ENCODE measurements around the gene TBL1X. TPM values are rescaled to one million over a fixed set of nuclear protein-coding genes. Genes with fewer than 3 reads are reported as not detected.
A peak's percentile ranks its signal among the peaks of the same experiment; 100 is the strongest.

Gene TBL1X
- total RNA-seq, 1 donor from 2014 or later: 20.0 TPM

DNA sequence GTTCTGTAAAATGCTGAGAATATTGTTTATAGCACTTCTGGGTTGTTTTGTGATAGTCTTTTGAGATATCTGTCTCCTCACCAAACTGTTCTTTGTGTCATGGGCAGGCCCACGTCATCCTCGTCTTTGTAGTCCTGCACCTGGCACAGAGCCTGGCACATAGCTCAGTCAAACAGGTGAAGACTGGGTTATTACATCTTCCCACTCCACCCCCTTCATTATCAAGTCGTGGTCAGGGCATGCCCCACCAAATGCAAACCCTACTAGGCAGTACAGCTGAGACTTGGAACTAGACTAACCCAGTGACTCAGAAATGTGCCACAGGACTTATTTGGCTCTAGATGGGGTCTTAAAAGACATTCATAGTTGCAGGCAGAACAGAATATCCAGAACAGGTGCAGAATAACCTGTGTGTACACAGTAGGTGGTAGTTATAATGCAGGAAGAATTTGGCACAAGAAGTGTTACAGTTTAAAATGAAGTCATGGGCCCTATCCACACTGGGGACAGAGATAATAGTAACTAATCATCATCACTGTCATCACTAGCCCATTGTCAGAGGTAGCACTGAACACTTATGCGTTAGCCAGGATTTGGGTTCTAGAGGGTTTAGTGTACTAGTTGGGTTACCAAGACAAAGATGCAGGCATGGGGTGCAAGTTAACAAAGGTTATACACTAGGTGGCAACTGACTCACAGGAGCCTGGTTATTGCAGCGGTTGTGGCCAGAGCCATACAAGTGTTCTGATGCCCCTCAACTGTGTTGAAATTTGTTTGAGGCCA, 74.9 kb downstream of the TBL1X start:
- Mint-ChIP-seq H3K27ac (no peak overlapping the region), H3K4me3 (no peak overlapping the region), H3K36me3 (ENCODE audit: low read depth) (peaks cover 17% of the 10 kb centered on the region), H3K27me3 (no peaks in the 10 kb centered on the region), H3K4me1 (peaks cover 5% of the 10 kb centered on the region), H3K9me3 (peaks cover 5% of the 10 kb centered on the region)
- DNase-seq: no peak
- intact Hi-C loops (cut with micrococcal nuclease): no loop called here

DNA sequence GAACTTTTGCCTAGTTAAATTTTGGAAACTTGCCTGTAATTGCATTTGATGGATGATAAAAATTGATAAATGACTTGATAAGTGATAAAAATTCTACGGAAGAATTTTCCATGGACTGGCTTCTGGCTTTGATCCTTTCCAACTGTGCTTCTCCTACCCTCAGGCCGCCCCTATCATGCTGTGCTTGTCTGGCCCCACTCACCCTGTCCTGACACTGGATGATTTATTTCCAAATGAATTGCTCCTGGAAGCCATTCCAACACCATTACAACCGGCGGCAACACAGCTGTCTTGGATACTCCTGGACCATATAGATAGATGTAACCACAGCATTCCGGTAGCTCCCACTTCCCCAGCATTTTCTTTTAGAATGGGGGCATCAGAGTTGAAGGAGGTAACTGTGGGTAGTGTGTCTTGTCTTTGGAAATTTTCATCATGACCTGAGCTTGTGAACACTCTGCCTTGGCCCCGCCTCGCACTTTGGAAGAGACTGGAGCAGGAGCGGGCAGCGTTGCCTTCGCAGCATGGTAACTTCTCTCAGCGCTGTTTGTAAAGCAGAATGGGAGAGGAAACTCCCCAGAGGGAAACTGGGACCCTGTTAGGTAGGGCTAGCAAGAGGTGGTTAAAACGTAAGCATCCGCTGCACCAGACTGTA, 77.4 kb downstream of the TBL1X start:
- intact Hi-C loops (cut with micrococcal nuclease): no loop called here
- peaks cover 5% of the 10 kb centered on the region for H3K4me1 Mint-ChIP-seq

GRCh38 chrX:9542761-9543111, 77.9 kb downstream of the TBL1X start:
- H3K4me3 Mint-ChIP-seq: no peak overlapping the region
- no peak overlapping the region for H3K27ac Mint-ChIP-seq
- peaks cover 5% of the 10 kb centered on the region for H3K4me1 Mint-ChIP-seq
- intact Hi-C loops (cut with micrococcal nuclease): no loop called here
- H3K9me3 Mint-ChIP-seq: no peaks in the 10 kb centered on the region
- no peak for DNase-seq
- H3K36me3 Mint-ChIP-seq (ENCODE audit: low read depth): peaks cover 15% of the 10 kb centered on the region
- no peaks in the 10 kb centered on the region for H3K27me3 Mint-ChIP-seq

More for the DNA sequence above, 77.4 kb downstream of the TBL1X start:
- Mint-ChIP-seq H3K9me3 (peaks cover 3% of the 10 kb centered on the region), H3K36me3 (ENCODE audit: low read depth) (peaks cover 18% of the 10 kb centered on the region), H3K4me3 (no peak overlapping the region), H3K27ac (no peak overlapping the region), H3K27me3 (no peaks in the 10 kb centered on the region)
- DNase-seq: no peak

DNA sequence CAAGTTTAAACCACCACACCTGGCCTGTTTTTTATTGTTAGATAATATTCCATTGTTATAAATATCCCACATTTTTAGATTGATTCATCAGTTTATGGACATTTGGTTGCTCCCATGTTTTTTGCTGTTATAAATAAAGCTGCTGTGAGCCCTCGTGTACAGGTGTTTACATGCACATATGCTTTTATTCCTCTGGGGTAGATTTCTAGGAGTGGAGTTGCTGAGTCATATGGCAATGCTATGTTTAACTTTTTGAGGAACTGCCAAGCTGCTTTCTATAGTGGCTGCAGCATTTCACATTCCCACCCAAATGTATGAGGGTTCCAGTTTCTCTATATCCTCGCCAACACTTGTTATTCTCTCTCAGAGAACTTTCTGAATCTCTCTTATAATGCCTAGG, 90.5 kb downstream of the TBL1X start:
- Mint-ChIP-seq H3K27ac (no peak overlapping the region), H3K4me3 (no peak overlapping the region), H3K4me1 (peaks cover 2% of the 10 kb centered on the region), H3K9me3 (no peaks in the 10 kb centered on the region), H3K36me3 (ENCODE audit: low read depth) (peaks cover 5% of the 10 kb centered on the region), H3K27me3 (no peaks in the 10 kb centered on the region)
- intact Hi-C loops (cut with micrococcal nuclease): no loop called here
- no peak for DNase-seq

GRCh38 chrX:9557091-9557490, 92.2 kb downstream of the TBL1X start:
- Mint-ChIP-seq H3K4me1 (peaks cover 4% of the 10 kb centered on the region), H3K4me3 (no peak overlapping the region), H3K27me3 (no peaks in the 10 kb centered on the region), H3K36me3 (ENCODE audit: low read depth) (peaks cover 7% of the 10 kb centered on the region), H3K27ac (no peak overlapping the region), H3K9me3 (no peaks in the 10 kb centered on the region)
- intact Hi-C loops (cut with micrococcal nuclease): no loop called here
- no peak for DNase-seq

- Mint-ChIP-seq H3K4me3 (no peak overlapping the region), H3K9me3 (no peaks in the 10 kb centered on the region), H3K36me3 (ENCODE audit: low read depth) (peaks cover 7% of the 10 kb centered on the region), H3K27ac (no peak overlapping the region), H3K4me1 (peaks cover 4% of the 10 kb centered on the region), H3K27me3 (no peaks in the 10 kb centered on the region)
- no peak for DNase-seq
- intact Hi-C loops (cut with micrococcal nuclease): no loop called here
These were observed 92.7 kb downstream of the TBL1X start for GRCh38 chrX:9557521-9557920.

GRCh38 chrX:9558615-9559014, 93.8 kb downstream of the TBL1X start:
- Mint-ChIP-seq H3K36me3 (ENCODE audit: low read depth) (peaks cover 7% of the 10 kb centered on the region), H3K27ac (no peak overlapping the region), H3K9me3 (no peaks in the 10 kb centered on the region), H3K27me3 (no peaks in the 10 kb centered on the region), H3K4me3 (no peak overlapping the region), H3K4me1 (peaks cover 4% of the 10 kb centered on the region)
- DNase-seq: no peak
- intact Hi-C loops (cut with micrococcal nuclease): no loop called here

- peaks cover 11% of the 10 kb centered on the region for H3K36me3 Mint-ChIP-seq (ENCODE audit: low read depth)
- no peaks in the 10 kb centered on the region for H3K27me3 Mint-ChIP-seq
- H3K27ac Mint-ChIP-seq: no peak overlapping the region
- H3K9me3 Mint-ChIP-seq: no peaks in the 10 kb centered on the region
- no peak overlapping the region for H3K4me3 Mint-ChIP-seq
- intact Hi-C loops (cut with micrococcal nuclease): no loop called here
- peaks cover 4% of the 10 kb centered on the region for H3K4me1 Mint-ChIP-seq
- no peak for DNase-seq
These were observed 95.4 kb downstream of the TBL1X start for GRCh38 chrX:9560219-9560618.

- no peak overlapping the region for H3K27ac Mint-ChIP-seq
- no peak for DNase-seq
- no peaks in the 10 kb centered on the region for H3K27me3 Mint-ChIP-seq
- peaks cover 11% of the 10 kb centered on the region for H3K36me3 Mint-ChIP-seq (ENCODE audit: low read depth)
- no peaks in the 10 kb centered on the region for H3K9me3 Mint-ChIP-seq
- intact Hi-C loops (cut with micrococcal nuclease): no loop called here
- H3K4me3 Mint-ChIP-seq: no peak overlapping the region
- peaks cover 6% of the 10 kb centered on the region for H3K4me1 Mint-ChIP-seq
These were observed 96.3 kb downstream of the TBL1X start for GRCh38 chrX:9561199-9561598.

GRCh38 chrX:9562851-9563250, 98.0 kb downstream of the TBL1X start:
- no peak overlapping the region for H3K4me3 Mint-ChIP-seq
- intact Hi-C loops (cut with micrococcal nuclease): no loop called here
- no peak for DNase-seq
- peaks cover 17% of the 10 kb centered on the region for H3K4me1 Mint-ChIP-seq
- H3K36me3 Mint-ChIP-seq (ENCODE audit: low read depth): peaks cover 8% of the 10 kb centered on the region
- no peaks in the 10 kb centered on the region for H3K9me3 Mint-ChIP-seq
- H3K27me3 Mint-ChIP-seq: no peaks in the 10 kb centered on the region
- no peak overlapping the region for H3K27ac Mint-ChIP-seq

- peak; percentile 56 for DNase-seq
- H3K4me3 Mint-ChIP-seq: peak overlapping the region; percentile 58
- peaks cover 17% of the 10 kb centered on the region for H3K4me1 Mint-ChIP-seq
- intact Hi-C loops (cut with micrococcal nuclease): no loop called here
- H3K9me3 Mint-ChIP-seq: no peaks in the 10 kb centered on the region
- H3K27me3 Mint-ChIP-seq: no peaks in the 10 kb centered on the region
- peak overlapping the region; percentile 11 for H3K27ac Mint-ChIP-seq
- peaks cover 6% of the 10 kb centered on the region for H3K36me3 Mint-ChIP-seq (ENCODE audit: low read depth)
These were observed 101.3 kb downstream of the TBL1X start for GRCh38 chrX:9566150-9566621.

GRCh38 chrX:9569876-9570301, 105.0 kb downstream of the TBL1X start:
- Mint-ChIP-seq H3K27ac (no peak overlapping the region), H3K9me3 (no peaks in the 10 kb centered on the region), H3K4me3 (no peak overlapping the region)

GRCh38 chrX:9573282-9574106, 108.6 kb downstream of the TBL1X start:
- Mint-ChIP-seq H3K9me3 (no peaks in the 10 kb centered on the region), H3K36me3 (ENCODE audit: low read depth) (peaks cover 8% of the 10 kb centered on the region), H3K27ac (no peak overlapping the region), H3K27me3 (no peaks in the 10 kb centered on the region), H3K4me3 (no peak overlapping the region), H3K4me1 (peaks cover 7% of the 10 kb centered on the region)
- DNase-seq: no peak
- intact Hi-C loops (cut with micrococcal nuclease): no loop called here

More at GRCh38 chrX:9569876-9570301, 105.0 kb downstream of the TBL1X start:
- intact Hi-C loops (cut with micrococcal nuclease): no loop called here
- Mint-ChIP-seq H3K27me3 (no peaks in the 10 kb centered on the region), H3K4me1 (peaks cover 22% of the 10 kb centered on the region), H3K36me3 (ENCODE audit: low read depth) (peaks cover 6% of the 10 kb centered on the region)
- DNase-seq: no peak

- H3K4me1 Mint-ChIP-seq: peaks cover 7% of the 10 kb centered on the region
- H3K27me3 Mint-ChIP-seq: no peaks in the 10 kb centered on the region
- DNase-seq: no peak
- H3K36me3 Mint-ChIP-seq (ENCODE audit: low read depth): peaks cover 9% of the 10 kb centered on the region
- no peak overlapping the region for H3K27ac Mint-ChIP-seq
- intact Hi-C loops (cut with micrococcal nuclease): no loop called here
- no peak overlapping the region for H3K4me3 Mint-ChIP-seq
- no peaks in the 10 kb centered on the region for H3K9me3 Mint-ChIP-seq
These were observed 111.2 kb downstream of the TBL1X start for GRCh38 chrX:9576059-9576458.
